H4 (cell line): ENCODE data around the gene FAT1. TPM values are rescaled to one million over a fixed set of nuclear protein-coding genes. Genes with fewer than 3 reads are reported as not detected.
A peak's percentile ranks its signal among the peaks of the same experiment; 100 is the strongest.

Experiments used
- DNase-seq: peaks from one replicate; pipeline ENCODE4 v3.0.0-alpha.2; 2015; ENCODE audit warnings: low spot score
- total RNA-seq: library from RNA; depleted of rRNA; stranded (reverse); fragments of >200 nt; shearing (Covaris generic); gene quantifications from 2 replicates; pipeline ENCODE4 v1.2.3, GENCODE V29; 2014

The FAT1 gene
- total RNA-seq, 1 experiment from 2014 or later: 71.6 TPM

GRCh38 chr4:186725469-186726425 is 2.1 kb upstream of the FAT1 start:
- DNase-seq: peak; percentile 79

- peak; percentile 24 for DNase-seq
These were observed 1.3 kb upstream of the FAT1 start for GRCh38 chr4:186724864-186725468.

- no peak for DNase-seq
These were observed 605 bp upstream of the FAT1 start for GRCh38 chr4:186724058-186724863.

GRCh38 chr4:186722796-186723291 is 812 bp downstream of the FAT1 start:
- DNase-seq: no peak

GRCh38 chr4:186719925-186720694 is 3.5 kb downstream of the FAT1 start:
- peak; percentile 33 for DNase-seq

- DNase-seq: no peak
These were observed 6.1 kb downstream of the FAT1 start for GRCh38 chr4:186717556-186717955.

GRCh38 chr4:186715077-186715476 is 8.6 kb downstream of the FAT1 start:
- no peak for DNase-seq

GRCh38 chr4:186714006-186714675 is 9.5 kb downstream of the FAT1 start:
- DNase-seq: no peak

GRCh38 chr4:186712690-186713089 is 11.0 kb downstream of the FAT1 start:
- DNase-seq: no peak

GRCh38 chr4:186710521-186711119 is 13.0 kb downstream of the FAT1 start:
- DNase-seq: no peak

- DNase-seq: no peak
These were observed 14.1 kb downstream of the FAT1 start for GRCh38 chr4:186709517-186709916.

GRCh38 chr4:186708554-186708953 is 15.1 kb downstream of the FAT1 start:
- DNase-seq: no peak

GRCh38 chr4:186707996-186708395 is 15.7 kb downstream of the FAT1 start:
- DNase-seq: no peak

- no peak for DNase-seq
These were observed 16.1 kb downstream of the FAT1 start for GRCh38 chr4:186707574-186707973.

- DNase-seq: no peak
These were observed 19.6 kb downstream of the FAT1 start for GRCh38 chr4:186704057-186704456.

GRCh38 chr4:186703510-186703909 is 20.1 kb downstream of the FAT1 start:
- no peak for DNase-seq

GRCh38 chr4:186702940-186703339 is 20.7 kb downstream of the FAT1 start:
- no peak for DNase-seq

GRCh38 chr4:186702297-186702696 is 21.4 kb downstream of the FAT1 start:
- DNase-seq: no peak

- no peak for DNase-seq
These were observed 21.9 kb downstream of the FAT1 start for GRCh38 chr4:186701788-186702187.

- no peak for DNase-seq
These were observed 22.4 kb downstream of the FAT1 start for GRCh38 chr4:186701273-186701672.
